Cardiac fibroblast (primary cell): ENCODE measurements around the gene TFE3.

ENCODE experiments used
- DNase-seq, 2 donors: peaks; one replicate each; pipeline versions ENCODE4 v3.0.0 to v3.0.0-alpha.2; 2010; ENCODE audit warnings: low read depth in 2 of 2
- H3K4me3 ChIP-seq, 2 donors: replicated peaks in 1 of 2; 1 replicate in 1 of 2; 2 replicates in 1 of 2; pipeline ENCODE4 v1.5.1; 2011; ENCODE audit warnings: low read depth in 2 of 2, low read length in 2 of 2, mild to moderate bottlenecking in 2 of 2, moderate library complexity in 1 of 2
- TF ChIP-seq, protein P1 (sequence below): IDR thresholded peaks from one replicate; pipeline ENCODE4 v1.5.1; 2011; ENCODE audit warnings: low read depth, mild to moderate bottlenecking, low read length, inconsistent platforms

The TFE3 gene

DNA sequence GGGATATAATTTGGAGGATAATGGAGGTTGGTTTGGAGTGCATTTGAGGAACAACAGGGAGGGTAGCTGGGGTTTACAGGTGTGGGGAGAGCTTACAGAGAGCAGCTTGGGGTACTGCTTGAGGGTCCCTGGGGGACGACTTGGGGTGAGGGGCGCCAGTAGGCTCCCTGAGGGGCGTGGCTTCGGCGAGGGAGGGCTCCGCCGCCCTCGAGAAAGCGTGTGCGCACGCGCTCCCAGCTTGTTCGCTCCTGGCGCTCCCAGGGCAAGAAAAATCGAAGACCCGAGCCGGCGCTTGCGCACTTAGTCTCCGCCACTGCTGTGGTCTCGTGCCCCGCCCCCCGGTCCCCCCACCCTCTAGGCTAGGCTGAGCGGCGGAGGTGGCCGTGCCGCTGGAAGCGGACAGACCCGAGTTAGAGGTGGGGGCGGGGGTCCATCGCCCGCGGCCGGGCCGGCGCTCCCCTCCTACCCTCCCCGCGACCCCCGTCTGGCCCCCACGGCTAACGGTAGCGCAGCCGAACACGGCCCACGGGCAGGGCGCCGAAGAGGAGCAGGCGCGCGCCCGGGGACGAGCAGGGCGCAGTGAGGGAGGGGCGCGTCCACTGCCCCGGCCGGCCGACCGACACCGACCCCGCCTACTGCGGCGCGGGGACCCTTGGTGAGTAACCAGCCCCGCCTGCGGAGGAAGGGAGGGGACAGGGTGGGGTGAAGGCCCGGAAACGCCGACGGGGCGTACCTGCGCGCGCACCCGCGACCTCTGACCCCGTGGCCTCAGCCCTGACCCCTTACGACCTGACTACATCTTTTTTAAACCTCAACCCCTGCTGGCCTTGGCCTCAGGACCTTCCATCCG is 10.3 kb upstream of the TFE3 start:
- H3K4me3 ChIP-seq: peak overlapping the region; percentile 49 to 52
- DNase-seq: peak; percentile 38 to 59
- TF ChIP-seq, protein P1, sequence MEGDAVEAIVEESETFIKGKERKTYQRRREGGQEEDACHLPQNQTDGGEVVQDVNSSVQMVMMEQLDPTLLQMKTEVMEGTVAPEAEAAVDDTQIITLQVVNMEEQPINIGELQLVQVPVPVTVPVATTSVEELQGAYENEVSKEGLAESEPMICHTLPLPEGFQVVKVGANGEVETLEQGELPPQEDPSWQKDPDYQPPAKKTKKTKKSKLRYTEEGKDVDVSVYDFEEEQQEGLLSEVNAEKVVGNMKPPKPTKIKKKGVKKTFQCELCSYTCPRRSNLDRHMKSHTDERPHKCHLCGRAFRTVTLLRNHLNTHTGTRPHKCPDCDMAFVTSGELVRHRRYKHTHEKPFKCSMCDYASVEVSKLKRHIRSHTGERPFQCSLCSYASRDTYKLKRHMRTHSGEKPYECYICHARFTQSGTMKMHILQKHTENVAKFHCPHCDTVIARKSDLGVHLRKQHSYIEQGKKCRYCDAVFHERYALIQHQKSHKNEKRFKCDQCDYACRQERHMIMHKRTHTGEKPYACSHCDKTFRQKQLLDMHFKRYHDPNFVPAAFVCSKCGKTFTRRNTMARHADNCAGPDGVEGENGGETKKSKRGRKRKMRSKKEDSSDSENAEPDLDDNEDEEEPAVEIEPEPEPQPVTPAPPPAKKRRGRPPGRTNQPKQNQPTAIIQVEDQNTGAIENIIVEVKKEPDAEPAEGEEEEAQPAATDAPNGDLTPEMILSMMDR: no peak

DNA sequence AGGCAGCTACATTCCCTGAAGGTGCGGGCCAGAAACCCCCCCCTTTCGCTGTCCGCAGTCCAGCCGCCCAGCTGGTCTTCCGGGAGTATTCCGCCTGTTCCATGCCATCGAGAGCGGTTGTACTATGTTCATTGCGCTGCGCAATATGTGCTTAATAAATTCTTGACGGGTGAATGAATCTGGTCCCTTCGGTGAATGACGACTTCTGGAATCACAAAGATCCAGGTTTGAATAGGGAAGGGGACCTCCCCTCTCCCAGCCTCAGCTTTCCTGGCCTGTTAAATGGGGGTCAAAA is 777 bp upstream of the TFE3 start:
- no peak for DNase-seq
- H3K4me3 ChIP-seq: peak overlapping the region in 1 of 2 donors; percentile 30
- TF ChIP-seq, protein P1: no peak

DNA sequence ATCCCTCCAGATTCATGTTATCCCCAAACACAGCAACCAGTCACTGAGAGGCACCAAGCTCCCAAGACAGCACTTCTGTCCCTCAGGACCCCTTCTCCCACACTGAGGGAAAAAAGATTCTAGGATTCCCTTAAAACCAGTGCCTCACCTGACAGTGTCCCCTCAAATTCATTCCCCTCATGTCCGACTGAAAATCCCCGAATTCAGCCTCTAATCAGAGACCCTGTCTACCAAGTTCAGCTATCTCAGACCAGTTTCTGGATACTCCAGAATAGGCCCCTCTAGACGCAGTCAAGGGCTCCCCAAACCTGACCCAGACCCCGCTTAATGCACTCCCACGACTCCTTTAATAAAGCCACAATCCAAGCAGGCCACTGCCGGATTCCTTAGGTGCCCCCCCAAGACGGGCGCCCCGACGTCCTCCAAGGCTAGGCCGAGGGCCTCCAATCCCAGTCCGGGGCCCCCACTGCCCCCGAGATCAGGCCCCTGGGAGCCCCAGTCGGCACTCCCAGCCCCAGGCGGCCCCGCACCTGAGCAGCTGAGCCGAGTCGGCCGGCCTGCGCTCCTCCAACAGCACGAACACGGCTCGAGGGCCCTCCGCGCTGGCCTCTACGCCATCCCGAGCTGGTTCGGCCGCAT is 457 bp downstream of the TFE3 start:
- TF ChIP-seq, protein P1: no peak
- H3K4me3 ChIP-seq: peak overlapping the region; percentile 59 to 73
- DNase-seq: peak in 1 of 2 donors; percentile 5

DNA sequence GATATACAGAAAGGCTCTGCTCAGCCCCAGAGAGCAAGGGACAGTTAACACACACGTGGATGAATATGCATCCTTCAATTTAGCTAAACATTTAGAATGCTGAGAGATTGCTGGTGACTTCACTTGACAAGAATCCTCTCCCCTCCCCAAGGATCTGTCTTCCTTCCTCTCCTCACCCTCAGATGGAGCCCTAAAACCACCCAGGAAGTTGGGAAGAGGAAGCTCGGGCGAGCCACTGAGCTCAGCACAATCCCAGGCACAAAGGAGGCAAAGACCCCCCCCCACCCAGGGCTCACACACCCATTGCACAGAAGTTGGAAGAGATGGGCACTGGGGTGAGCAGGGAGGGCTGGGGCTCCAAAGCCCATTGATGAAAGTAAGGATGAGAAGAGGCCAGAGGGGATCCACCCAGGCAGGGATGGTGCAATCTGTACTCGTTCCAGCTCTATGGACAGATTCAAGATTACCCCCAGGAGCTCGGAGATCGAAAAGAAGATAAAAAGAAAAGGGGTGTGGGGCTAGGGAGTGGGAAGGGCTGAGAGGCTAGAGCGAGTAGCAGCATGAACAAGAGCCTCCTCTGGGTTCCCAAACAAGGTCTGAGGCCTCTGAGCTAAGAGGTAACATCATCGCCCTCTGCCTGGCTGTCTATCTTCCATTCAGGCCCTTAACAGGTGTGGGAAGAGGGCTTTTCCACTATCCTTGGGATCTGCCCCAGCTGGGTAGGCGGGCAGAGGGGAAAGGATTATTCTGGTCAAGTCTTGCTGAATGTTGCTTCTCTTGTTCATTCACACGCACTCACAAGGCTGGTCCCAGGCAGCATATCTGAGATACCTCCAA is 1.2 kb downstream of the TFE3 start:
- TF ChIP-seq, protein P1: no peak
- peak overlapping the region; percentile 59 to 73 for H3K4me3 ChIP-seq
- DNase-seq: peak; percentile 39 to 74

DNA sequence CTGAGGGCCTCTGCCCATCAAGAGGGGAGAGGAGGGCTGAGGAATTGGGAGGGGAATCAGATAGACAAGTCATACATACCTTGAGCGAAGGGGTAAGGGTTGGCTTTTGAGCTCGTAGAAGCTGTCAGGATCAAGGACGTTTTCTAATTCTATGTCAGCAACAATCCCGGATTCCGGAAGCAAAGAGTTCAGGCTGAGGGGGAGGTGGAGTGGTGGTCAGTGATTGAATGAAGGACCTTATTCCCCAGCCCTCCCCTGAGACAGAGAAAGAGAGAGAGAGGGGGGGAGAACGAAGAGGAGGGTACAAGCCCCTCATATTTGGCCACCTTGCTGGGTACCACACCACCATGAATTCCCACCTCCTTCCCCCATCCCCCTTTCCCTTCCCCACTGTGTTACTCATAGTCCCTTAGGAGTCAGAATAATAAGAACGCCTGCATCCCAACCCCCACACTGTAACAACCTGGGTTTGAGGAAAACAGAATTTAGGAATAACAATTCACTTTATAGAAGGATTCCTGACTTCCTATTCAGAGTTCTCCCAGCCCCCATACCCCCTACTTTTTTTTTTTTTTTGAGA is 2.7 kb downstream of the TFE3 start:
- peak overlapping the region; percentile 38 to 73 for H3K4me3 ChIP-seq
- peak; percentile 31 to 59 for DNase-seq
- TF ChIP-seq, protein P1: no peak

DNA sequence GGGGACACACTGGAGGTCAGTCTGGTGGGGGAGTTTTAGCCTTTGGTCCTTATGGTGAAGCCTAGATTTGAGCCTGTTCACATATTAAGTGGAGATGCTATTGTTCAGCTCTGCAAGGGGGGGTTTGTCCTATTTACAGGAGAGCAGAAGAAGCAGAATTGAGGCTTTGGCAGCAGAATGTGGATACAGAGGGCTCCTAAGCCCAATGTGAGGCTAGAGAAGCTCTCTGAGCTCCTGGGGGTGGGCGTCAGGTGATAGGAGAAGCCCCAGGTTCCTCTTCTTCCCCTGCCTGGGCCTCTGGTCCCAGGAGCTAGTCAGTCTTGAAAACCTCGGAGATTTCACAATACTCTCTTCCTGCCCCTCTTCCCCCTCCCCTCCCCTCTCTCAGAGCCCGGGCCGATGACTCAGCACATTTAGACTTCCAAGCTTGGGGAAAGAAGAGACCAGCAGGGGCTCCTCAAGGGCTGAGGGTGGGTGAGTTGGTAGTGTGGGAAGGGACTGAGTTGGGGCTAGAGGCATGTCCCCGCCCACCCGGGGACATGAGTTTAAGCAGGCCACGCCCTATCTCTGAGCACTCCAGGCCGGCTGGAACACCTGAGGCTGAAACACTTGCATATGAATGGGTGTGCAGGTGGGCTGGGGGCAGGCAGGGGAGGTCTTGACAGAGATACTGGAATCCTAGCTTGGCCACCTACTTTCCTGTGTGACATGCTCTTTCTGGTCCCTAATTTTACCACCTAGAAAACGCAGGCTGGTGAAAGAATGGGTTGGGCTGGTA is 3.4 kb downstream of the TFE3 start:
- DNase-seq: peak; percentile 94 to 95
- TF ChIP-seq, protein P1: peak; percentile 15
- H3K4me3 ChIP-seq: peak overlapping the region; percentile 38 to 73
